Naive thymus-derived CD8-positive, alpha-beta T cell (primary cell): ENCODE data around the gene ZFAND3. TPM values are rescaled to one million over a fixed set of nuclear protein-coding genes. Genes with fewer than 3 reads are reported as not detected.

Experiments used
- ATAC-seq, 2 donors: fragments of 150-1000 bp; cut with Tn5 transposase in 1 of 2; sonication (Bioruptor Pico), chemical (Tn5 transposase) in 1 of 2; 1 replicate in 1 of 2; 2 replicates in 1 of 2; pipeline ENCODE4 v1.10.0; 2021; ENCODE audit warnings: mild to moderate bottlenecking in 2 of 2, moderate library complexity in 2 of 2
- POLR2A ChIA-PET: fragments of 350-600 bp; sonication (Branson Sonifier 250); formaldehyde crosslinking; loops from one replicate; lab custom pipeline; 2021; ENCODE audit warnings: antibody characterized with exemption; lab: Charles Lee
- DNase-seq, 10 donors: peaks; one replicate each; pipeline versions ENCODE4 v3.0.0 to v3.0.0-alpha.2; 2020 to 2022
- H3K27ac Mint-ChIP-seq, 10 donors: one replicate each; pipeline ENCODE4 v1.8.0; 2020 to 2022; ENCODE audit warnings: mild to moderate bottlenecking in 10 of 10, mixed read lengths in 10 of 10, moderate library complexity in 4 of 10, inconsistent platforms in 1 of 10
- H3K27me3 Mint-ChIP-seq, 5 donors: one replicate each; pipeline ENCODE4 v1.8.0; 2021 to 2022; ENCODE audit warnings: mixed read lengths in 5 of 5
- H3K36me3 Mint-ChIP-seq, 3 donors: one replicate each; pipeline ENCODE4 v1.8.0; 2020 to 2022; ENCODE audit warnings: mixed read lengths in 3 of 3, mild to moderate bottlenecking in 2 of 3, inconsistent platforms in 1 of 3
- H3K4me1 Mint-ChIP-seq, 4 donors: one replicate each; pipeline ENCODE4 v1.8.0; 2021 to 2022; ENCODE audit warnings: mixed read lengths in 4 of 4
- H3K4me3 Mint-ChIP-seq, 10 donors: one replicate each; pipeline ENCODE4 v1.8.0; 2020 to 2022; ENCODE audit warnings: mild to moderate bottlenecking in 10 of 10, mixed read lengths in 10 of 10, moderate library complexity in 6 of 10, inconsistent platforms in 1 of 10
- H3K9me3 Mint-ChIP-seq, 9 donors: one replicate each; pipeline ENCODE4 v1.8.0; 2020 to 2022; ENCODE audit warnings: mixed read lengths in 9 of 9, mild to moderate bottlenecking in 3 of 9, inconsistent platforms in 1 of 9, moderate library complexity in 1 of 9
- polyA plus RNA-seq, 3 donors: library from polyadenylated mRNA; unstranded; fragments of 300-500 nt; fragmentation: Illumina TruSeq; gene quantifications; one replicate each; pipeline ENCODE4 v1.2.3, GENCODE V29; 2021
- total RNA-seq, 8 experiments: library from RNA in 2 of 8; stranded (reverse) in 2 of 8; gene quantifications; one replicate each; pipeline ENCODE4 v1.2.3 and lab custom pipeline; 2021 to 2026

ZFAND3 gene
- total and polyA plus RNA-seq, 5 experiments from 2014 or later: 3.7 to 33.8 (median 4.5) TPM

GRCh38 chr6:38134704-38135088 lies 315.2 kb downstream of the ZFAND3 start:
- Mint-ChIP-seq H3K27ac (peak overlapping the region in 1 of 10 donors; percentile 23), H3K9me3 (peaks cover 0 to 2% (median 0%) of the 10 kb centered on the region in 9 donors), H3K36me3 (peaks cover 0 to 42% (median 3%) of the 10 kb centered on the region in 3 donors), H3K4me3 (no peak overlapping the region), H3K27me3 (no peaks in the 10 kb centered on the region), H3K4me1 (peaks cover 31 to 76% (median 41%) of the 10 kb centered on the region in 4 donors)
- DNase-seq (no peak), ATAC-seq (no peak)
- POLR2A ChIA-PET: no interaction called here

DNA sequence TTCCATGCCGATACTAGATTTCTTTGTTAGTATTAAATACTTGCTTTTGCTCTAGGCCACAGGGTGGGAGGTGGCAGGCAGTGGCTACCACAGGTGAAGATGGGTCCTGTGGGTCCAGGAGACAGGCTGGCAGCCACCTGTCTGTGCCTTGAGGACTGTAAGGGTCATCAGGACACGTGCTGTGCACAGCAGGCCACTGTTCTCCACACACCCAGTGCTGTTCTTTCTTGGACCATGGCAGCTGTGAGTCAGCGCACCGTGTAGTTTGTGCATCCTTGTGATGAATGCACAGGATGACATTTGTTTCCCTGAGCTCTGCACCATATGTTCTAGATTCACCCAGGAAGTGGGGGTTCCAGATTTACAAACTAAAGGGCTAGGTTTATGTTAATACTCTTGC lies 317.0 kb downstream of the ZFAND3 start:
- Mint-ChIP-seq H3K4me1 (peaks cover 26 to 65% (median 33%) of the 10 kb centered on the region in 4 donors), H3K27me3 (no peaks in the 10 kb centered on the region), H3K9me3 (no peaks in the 10 kb centered on the region), H3K4me3 (no peak overlapping the region), H3K36me3 (peaks cover 0 to 43% (median 0%) of the 10 kb centered on the region in 3 donors), H3K27ac (peak overlapping the region in 2 of 10 donors; percentile 46 to 78)
- no peak for DNase-seq
- ATAC-seq: no peak
- POLR2A ChIA-PET: no interaction called here

GRCh38 chr6:38137608-38138265 lies 318.2 kb downstream of the ZFAND3 start:
- DNase-seq (no peak), ATAC-seq (no peak)
- H3K36me3 Mint-ChIP-seq: peaks cover 0 to 40% (median 0%) of the 10 kb centered on the region in 3 donors
- POLR2A ChIA-PET: no interaction called here
- H3K4me1 Mint-ChIP-seq: peaks cover 22 to 63% (median 33%) of the 10 kb centered on the region in 4 donors
- H3K4me3 Mint-ChIP-seq: no peak overlapping the region
- no peaks in the 10 kb centered on the region for H3K9me3 Mint-ChIP-seq
- H3K27me3 Mint-ChIP-seq: no peaks in the 10 kb centered on the region
- H3K27ac Mint-ChIP-seq: peak overlapping the region in 2 of 10 donors; percentile 77 to 78

DNA sequence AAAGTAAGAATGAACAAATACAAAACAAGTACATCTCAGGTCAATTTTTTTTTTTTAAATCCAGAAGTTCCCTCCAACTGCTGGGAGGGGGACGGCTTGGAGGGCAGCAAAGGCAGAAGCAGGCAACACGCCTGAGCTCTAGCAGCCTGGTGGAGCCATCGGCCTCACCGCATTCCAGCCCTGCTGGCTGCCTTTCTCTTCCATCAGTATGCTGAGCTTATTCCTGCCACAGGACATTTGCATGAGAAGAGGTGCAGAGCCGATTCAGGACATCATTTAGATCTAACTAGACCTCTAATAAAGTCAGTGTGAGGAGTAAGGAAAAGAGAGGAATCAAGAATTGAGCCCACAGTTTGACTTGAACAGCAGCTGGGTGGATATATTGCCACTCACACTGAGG lies 318.8 kb downstream of the ZFAND3 start:
- Mint-ChIP-seq H3K4me3 (no peak overlapping the region), H3K27ac (peak overlapping the region in 2 of 10 donors; percentile 0 to 75), H3K9me3 (no peaks in the 10 kb centered on the region), H3K4me1 (peaks cover 22 to 57% (median 33%) of the 10 kb centered on the region in 4 donors), H3K27me3 (no peaks in the 10 kb centered on the region), H3K36me3 (peaks cover 0 to 40% (median 0%) of the 10 kb centered on the region in 3 donors)
- ATAC-seq (no peak), DNase-seq (no peak)
- POLR2A ChIA-PET: no interaction called here

- Mint-ChIP-seq H3K4me3 (no peak overlapping the region), H3K27me3 (no peaks in the 10 kb centered on the region), H3K36me3 (peaks cover 0 to 42% (median 0%) of the 10 kb centered on the region in 3 donors), H3K4me1 (peaks cover 19 to 53% (median 29%) of the 10 kb centered on the region in 4 donors), H3K9me3 (no peaks in the 10 kb centered on the region), H3K27ac (peak overlapping the region in 2 of 10 donors; percentile 43 to 55)
- POLR2A ChIA-PET: no interaction called here
- ATAC-seq: no peak
- DNase-seq: no peak
These were observed 321.6 kb downstream of the ZFAND3 start for GRCh38 chr6:38141085-38141484.

- Mint-ChIP-seq H3K9me3 (no peaks in the 10 kb centered on the region), H3K4me3 (no peak overlapping the region), H3K4me1 (peaks cover 21 to 50% (median 30%) of the 10 kb centered on the region in 4 donors), H3K36me3 (peaks cover 0 to 46% (median 0%) of the 10 kb centered on the region in 3 donors), H3K27ac (peak overlapping the region in 2 of 10 donors; percentile 32 to 43), H3K27me3 (no peaks in the 10 kb centered on the region)
- POLR2A ChIA-PET: no interaction called here
- DNase-seq: no peak
- ATAC-seq: no peak
These were observed 322.2 kb downstream of the ZFAND3 start for GRCh38 chr6:38141716-38142115.

GRCh38 chr6:38142178-38142902 lies 322.8 kb downstream of the ZFAND3 start:
- H3K9me3 Mint-ChIP-seq: no peaks in the 10 kb centered on the region
- peak overlapping the region in 1 of 10 donors; percentile 12 for H3K27ac Mint-ChIP-seq
- ATAC-seq (no peak), DNase-seq (no peak)
- POLR2A ChIA-PET: no interaction called here
- peaks cover 20 to 44% (median 31%) of the 10 kb centered on the region in 4 donors for H3K4me1 Mint-ChIP-seq
- peaks cover 0 to 44% (median 0%) of the 10 kb centered on the region in 3 donors for H3K36me3 Mint-ChIP-seq
- no peak overlapping the region for H3K4me3 Mint-ChIP-seq
- H3K27me3 Mint-ChIP-seq: no peaks in the 10 kb centered on the region

DNA sequence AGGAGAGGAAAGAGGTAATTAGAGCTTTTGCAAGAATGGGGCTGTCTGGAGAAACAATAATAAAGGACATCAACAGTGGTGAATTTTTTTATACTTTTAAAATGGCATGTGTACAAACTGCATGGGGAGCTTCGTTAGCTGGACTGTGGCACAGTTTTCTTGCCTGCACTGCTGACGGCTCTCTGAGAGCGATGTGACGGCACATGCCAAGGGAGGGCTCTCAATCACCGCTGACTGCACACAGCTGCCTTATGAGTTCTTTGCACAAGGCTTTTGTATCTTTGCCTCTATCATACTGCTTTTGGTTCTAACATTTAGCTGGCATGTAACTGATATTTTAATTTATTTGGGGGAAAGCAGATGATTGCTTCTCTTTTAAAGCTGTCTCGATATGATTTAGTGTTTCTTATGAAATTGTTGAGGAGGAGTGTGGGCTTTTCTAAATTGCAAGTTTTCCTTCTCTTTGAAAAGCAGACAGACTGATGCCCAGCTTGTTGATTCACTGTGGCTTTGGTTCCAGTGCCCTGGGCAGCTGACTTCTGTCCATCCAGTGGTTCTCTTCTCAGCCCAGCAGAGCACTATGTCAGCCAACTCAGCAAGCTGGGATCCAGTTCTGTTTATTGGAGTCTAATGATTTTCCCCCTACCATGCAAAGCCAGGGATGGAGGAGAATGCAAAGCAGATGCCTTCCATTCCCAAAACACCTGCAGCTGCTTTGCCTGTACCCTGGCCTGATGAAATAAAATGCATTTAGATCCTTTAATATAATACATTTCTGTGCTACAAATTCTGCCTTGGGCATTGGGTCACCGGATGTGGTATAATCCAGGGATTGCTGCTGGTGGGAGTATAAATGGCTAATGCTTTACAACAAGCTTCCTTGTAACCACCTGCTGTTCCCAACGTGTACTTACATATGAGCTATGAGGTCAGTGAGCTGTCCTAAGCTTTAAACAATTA lies 323.9 kb downstream of the ZFAND3 start:
- Mint-ChIP-seq H3K4me3 (no peak overlapping the region), H3K9me3 (no peaks in the 10 kb centered on the region), H3K36me3 (peaks cover 0 to 46% (median 0%) of the 10 kb centered on the region in 3 donors), H3K27ac (peak overlapping the region in 3 of 10 donors; percentile 12 to 48 (median 25)), H3K4me1 (peaks cover 16 to 37% (median 29%) of the 10 kb centered on the region in 4 donors), H3K27me3 (no peaks in the 10 kb centered on the region)
- POLR2A ChIA-PET: no interaction called here
- DNase-seq: no peak
- no peak for ATAC-seq

DNA sequence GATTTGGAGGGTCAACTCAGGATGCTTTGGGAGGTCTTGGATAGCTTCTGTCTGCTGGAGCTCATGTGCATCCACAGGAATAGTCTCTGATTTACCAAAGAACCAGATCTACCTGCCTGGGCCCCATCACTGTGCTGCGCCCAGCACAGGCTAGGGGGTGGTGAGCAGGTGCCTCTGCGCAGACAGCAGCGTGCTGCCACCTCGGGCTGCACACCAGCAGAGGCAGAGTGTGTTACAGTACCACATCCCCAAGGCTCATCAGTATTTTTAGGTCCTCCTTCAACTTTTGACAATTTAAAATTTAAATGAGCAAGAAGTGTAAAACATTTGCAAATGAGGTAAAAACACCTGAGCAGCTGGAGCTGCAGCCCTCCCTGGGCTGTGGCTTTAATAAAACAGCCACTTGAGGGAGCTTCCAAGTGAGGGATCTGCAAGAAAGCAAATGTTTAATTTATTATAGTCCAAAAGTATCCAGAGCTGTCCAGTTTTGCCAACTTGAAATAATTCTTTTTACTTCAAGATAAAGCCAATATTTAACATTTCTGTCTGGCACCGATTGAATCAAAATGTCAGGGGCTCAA lies 324.9 kb downstream of the ZFAND3 start:
- Mint-ChIP-seq H3K9me3 (no peaks in the 10 kb centered on the region), H3K4me3 (no peak overlapping the region), H3K36me3 (peaks cover 0 to 47% (median 0%) of the 10 kb centered on the region in 3 donors), H3K4me1 (peaks cover 13 to 31% (median 24%) of the 10 kb centered on the region in 4 donors), H3K27ac (no peak overlapping the region), H3K27me3 (no peaks in the 10 kb centered on the region)
- POLR2A ChIA-PET: no interaction called here
- ATAC-seq (no peak), DNase-seq (no peak)

GRCh38 chr6:38146021-38146733 lies 326.6 kb downstream of the ZFAND3 start:
- Mint-ChIP-seq H3K4me1 (peaks cover 13 to 24% (median 17%) of the 10 kb centered on the region in 4 donors), H3K27ac (peak overlapping the region in 3 of 10 donors; percentile 6 to 72 (median 52)), H3K4me3 (no peak overlapping the region), H3K27me3 (no peaks in the 10 kb centered on the region), H3K9me3 (no peaks in the 10 kb centered on the region), H3K36me3 (peaks cover 0 to 47% (median 0%) of the 10 kb centered on the region in 3 donors)
- DNase-seq (no peak), ATAC-seq (no peak)
- POLR2A ChIA-PET: no interaction called here

DNA sequence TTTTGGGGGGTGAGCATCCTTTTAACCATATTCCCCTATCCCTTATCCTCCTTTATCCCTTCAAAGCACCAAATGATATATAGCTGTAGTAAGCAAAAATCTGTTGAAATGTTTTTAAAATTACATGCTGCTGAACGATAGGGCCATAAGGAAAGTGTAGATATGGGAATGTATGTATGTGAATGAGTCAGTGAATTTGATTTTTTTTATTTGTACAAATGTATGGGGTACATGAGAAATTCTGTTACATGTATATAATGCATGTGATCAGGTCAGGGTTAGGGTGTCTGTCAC lies 327.2 kb downstream of the ZFAND3 start:
- DNase-seq: no peak
- POLR2A ChIA-PET: no interaction called here
- ATAC-seq: no peak
- Mint-ChIP-seq H3K4me3 (no peak overlapping the region), H3K36me3 (peaks cover 0 to 43% (median 0%) of the 10 kb centered on the region in 3 donors), H3K4me1 (peaks cover 13 to 21% (median 15%) of the 10 kb centered on the region in 4 donors), H3K27me3 (no peaks in the 10 kb centered on the region), H3K27ac (peak overlapping the region in 1 of 10 donors; percentile 8), H3K9me3 (no peaks in the 10 kb centered on the region)
